ENCODE results near the gene CCN5.

- TF ChIP-seq CTCF (conservative IDR thresholded peaks at IDR 0.05; ENCODE audit: low read depth, low read length) (no peak), EZH2phosphoT487 (IDR thresholded peaks at IDR 0.05; ENCODE audit: borderline replicate concordance, low read length) (no peak), EZH2 (IDR thresholded peaks at IDR 0.05; ENCODE audit: low read length, unreplicated experiment) (no peak)
Measured at GRCh38 chr20:44701858-44702256, 13.3 kb upstream of the CCN5 start.
